Measurements from ENCODE around the gene WSCD1. TPM values are rescaled to one million over a fixed set of nuclear protein-coding genes. Genes with fewer than 3 reads are reported as not detected.

The WSCD1 gene
- total and polyA plus RNA-seq, 9 donors: 0.53 to 4.4 (median 1.7) TPM

DNA sequence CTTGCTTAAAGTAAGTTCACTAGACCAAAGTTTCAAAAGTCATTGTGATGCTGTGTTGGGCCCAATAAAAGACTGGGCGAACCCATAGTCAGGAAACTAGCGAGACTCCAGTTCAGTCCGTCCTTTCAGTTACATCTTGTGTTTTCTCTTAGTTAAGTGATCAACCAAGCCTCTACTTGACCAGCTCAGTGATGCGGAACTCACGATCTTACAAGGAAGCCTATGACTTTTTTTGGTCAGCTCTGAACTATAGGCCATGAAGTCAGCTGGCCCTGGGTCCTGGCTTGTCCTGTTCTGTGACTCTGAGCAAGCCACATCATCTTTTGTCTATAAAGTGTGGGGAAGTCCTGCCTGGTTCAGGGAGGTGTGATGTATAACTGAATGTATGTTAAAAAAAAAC, 21.7 kb upstream of the WSCD1 start:
- 80 to 87% (median 86%) methylated on average over 5 of the region's 5 CpGs for WGBS, 3 donors
- no peaks in the 10 kb centered on the region for H3K36me3 ChIP-seq
- intact Hi-C loops (cut with DNase I): no loop called here
- DNase-seq: no peak
- H3K27ac ChIP-seq: no peak overlapping the region
- no peaks in the 10 kb centered on the region for H3K4me1 ChIP-seq (ENCODE audit: insufficient read depth)
- TF ChIP-seq CTCF (IDR thresholded peaks at IDR 0.05) (no peak), POLR2A (IDR thresholded peaks at IDR 0.05) (no peak), EP300 (IDR thresholded peaks at IDR 0.05) (no peak)
- H3K9me3 ChIP-seq: no peaks in the 10 kb centered on the region
- no peaks in the 10 kb centered on the region for H3K27me3 ChIP-seq
- H3K4me3 ChIP-seq: no peak overlapping the region

DNA sequence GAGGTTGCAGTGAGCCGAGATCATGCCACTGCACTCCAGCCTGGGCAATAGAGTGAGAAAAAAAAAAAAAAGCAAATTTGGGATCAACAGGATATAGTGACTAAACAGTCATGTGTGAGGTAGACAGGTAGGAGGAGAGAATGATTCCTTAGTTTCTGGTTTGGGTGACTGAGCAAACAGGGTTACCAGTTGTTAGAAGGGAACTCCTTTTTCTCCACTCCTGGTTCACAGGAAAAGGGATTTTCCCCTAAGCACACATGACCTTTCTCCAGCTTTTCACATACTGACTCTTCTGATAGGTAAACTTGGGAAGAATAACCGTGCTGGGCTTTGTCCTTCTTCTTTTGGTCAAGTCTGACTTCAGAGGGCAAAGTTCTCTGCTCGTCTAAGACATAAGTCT, 17.3 kb upstream of the WSCD1 start:
- H3K27ac ChIP-seq: no peak overlapping the region
- TF ChIP-seq EP300 (IDR thresholded peaks at IDR 0.05) (no peak), CTCF (IDR thresholded peaks at IDR 0.05) (no peak), POLR2A (IDR thresholded peaks at IDR 0.05) (no peak)
- 43 to 48% (median 46%) methylated on average over 3 of the region's 3 CpGs for WGBS, 3 donors

GRCh38 chr17:6054372-6054771, 15.8 kb upstream of the WSCD1 start:
- no peaks in the 10 kb centered on the region for H3K27me3 ChIP-seq
- WGBS, 3 donors: 63 to 74% (median 70%) methylated on average over 3 of the region's 3 CpGs
- H3K4me3 ChIP-seq: no peak overlapping the region
- H3K27ac ChIP-seq: no peak overlapping the region
- no peaks in the 10 kb centered on the region for H3K9me3 ChIP-seq
- no peak for DNase-seq
- TF ChIP-seq EP300 (IDR thresholded peaks at IDR 0.05): no peak
- no peak for TF ChIP-seq CTCF (IDR thresholded peaks at IDR 0.05)
- TF ChIP-seq POLR2A (IDR thresholded peaks at IDR 0.05): no peak
- intact Hi-C loops (cut with DNase I): no loop called here
- H3K4me1 ChIP-seq (ENCODE audit: insufficient read depth): no peaks in the 10 kb centered on the region
- H3K36me3 ChIP-seq: no peaks in the 10 kb centered on the region

More for the DNA sequence above, 17.3 kb upstream of the WSCD1 start:
- no peaks in the 10 kb centered on the region for H3K36me3 ChIP-seq
- no peak for DNase-seq
- no peaks in the 10 kb centered on the region for H3K9me3 ChIP-seq
- intact Hi-C loops (cut with DNase I): no loop called here
- H3K27me3 ChIP-seq: no peaks in the 10 kb centered on the region
- H3K4me3 ChIP-seq: no peak overlapping the region
- no peaks in the 10 kb centered on the region for H3K4me1 ChIP-seq (ENCODE audit: insufficient read depth)

- Histone ChIP-seq H3K9me3 (no peaks in the 10 kb centered on the region), H3K27me3 (no peaks in the 10 kb centered on the region), H3K27ac (no peak overlapping the region), H3K36me3 (no peaks in the 10 kb centered on the region), H3K4me1 (ENCODE audit: insufficient read depth) (no peaks in the 10 kb centered on the region), H3K4me3 (no peak overlapping the region)
- DNase-seq: no peak
- TF ChIP-seq POLR2A (IDR thresholded peaks at IDR 0.05) (no peak), EP300 (IDR thresholded peaks at IDR 0.05) (no peak), CTCF (IDR thresholded peaks at IDR 0.05) (no peak)
- intact Hi-C loops (cut with DNase I): no loop called here
- WGBS, 3 donors: 89 to 94% (median 89%) methylated on average over 2 of the region's 2 CpGs
Measured at GRCh38 chr17:6056104-6056503, 14.1 kb upstream of the WSCD1 start.

GRCh38 chr17:6057562-6057961, 12.6 kb upstream of the WSCD1 start:
- Histone ChIP-seq H3K9me3 (no peaks in the 10 kb centered on the region), H3K27me3 (no peaks in the 10 kb centered on the region), H3K36me3 (no peaks in the 10 kb centered on the region), H3K4me3 (no peak overlapping the region), H3K4me1 (ENCODE audit: insufficient read depth) (no peaks in the 10 kb centered on the region), H3K27ac (no peak overlapping the region)
- WGBS, 3 donors: 12 to 28% (median 21%) methylated on average over 8 of the region's 8 CpGs
- no peak for TF ChIP-seq POLR2A (IDR thresholded peaks at IDR 0.05)
- no peak for TF ChIP-seq EP300 (IDR thresholded peaks at IDR 0.05)
- TF ChIP-seq CTCF (IDR thresholded peaks at IDR 0.05): no peak
- no peak for DNase-seq
- intact Hi-C loops (cut with DNase I): no loop called here

All from ovary (tissue), 9 donors.